ENCODE data around the gene SLC49A4.

DNA sequence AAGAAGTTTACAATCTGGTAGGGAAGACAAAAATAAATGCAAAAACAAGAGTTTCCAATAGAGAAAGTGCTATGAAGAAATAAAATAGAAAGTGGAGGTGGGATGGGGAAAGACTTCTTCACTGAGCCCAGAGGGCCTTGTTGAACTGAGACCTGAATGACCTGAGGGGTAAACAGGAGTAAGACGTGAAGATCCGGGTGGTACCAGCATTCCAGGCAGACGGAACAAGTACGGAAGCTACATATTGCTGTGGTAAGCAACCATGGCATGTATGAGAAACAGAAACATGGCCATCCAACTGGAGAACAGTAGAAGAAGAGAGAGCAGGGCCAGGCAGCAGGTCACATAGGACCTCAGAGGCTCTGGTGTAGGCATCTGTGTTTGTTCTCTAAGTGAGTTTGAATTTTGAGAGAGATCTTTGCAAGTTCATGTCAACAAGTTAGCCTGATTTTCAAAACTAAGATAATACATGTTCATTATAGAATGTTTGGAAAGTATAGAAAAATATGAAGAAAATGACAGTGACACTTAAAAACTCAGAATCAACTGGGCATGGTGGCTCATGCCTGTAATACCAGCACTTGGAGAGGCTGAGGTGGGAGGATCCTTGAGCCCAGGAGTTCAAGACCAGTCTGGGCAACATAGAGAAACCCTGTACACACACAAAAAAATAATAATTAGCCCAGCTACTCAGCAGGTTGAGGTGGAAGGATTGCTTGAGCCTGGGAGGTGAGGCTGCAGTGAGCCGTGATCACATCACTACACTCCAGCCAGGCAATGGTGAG, 64.3 kb downstream of the SLC49A4 start:
- TF ChIP-seq, protein P1, sequence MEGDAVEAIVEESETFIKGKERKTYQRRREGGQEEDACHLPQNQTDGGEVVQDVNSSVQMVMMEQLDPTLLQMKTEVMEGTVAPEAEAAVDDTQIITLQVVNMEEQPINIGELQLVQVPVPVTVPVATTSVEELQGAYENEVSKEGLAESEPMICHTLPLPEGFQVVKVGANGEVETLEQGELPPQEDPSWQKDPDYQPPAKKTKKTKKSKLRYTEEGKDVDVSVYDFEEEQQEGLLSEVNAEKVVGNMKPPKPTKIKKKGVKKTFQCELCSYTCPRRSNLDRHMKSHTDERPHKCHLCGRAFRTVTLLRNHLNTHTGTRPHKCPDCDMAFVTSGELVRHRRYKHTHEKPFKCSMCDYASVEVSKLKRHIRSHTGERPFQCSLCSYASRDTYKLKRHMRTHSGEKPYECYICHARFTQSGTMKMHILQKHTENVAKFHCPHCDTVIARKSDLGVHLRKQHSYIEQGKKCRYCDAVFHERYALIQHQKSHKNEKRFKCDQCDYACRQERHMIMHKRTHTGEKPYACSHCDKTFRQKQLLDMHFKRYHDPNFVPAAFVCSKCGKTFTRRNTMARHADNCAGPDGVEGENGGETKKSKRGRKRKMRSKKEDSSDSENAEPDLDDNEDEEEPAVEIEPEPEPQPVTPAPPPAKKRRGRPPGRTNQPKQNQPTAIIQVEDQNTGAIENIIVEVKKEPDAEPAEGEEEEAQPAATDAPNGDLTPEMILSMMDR (conservative IDR thresholded peaks at IDR 0.05; ENCODE audit: low read length), result no peak
- TF ChIP-seq EZH2phosphoT487 (IDR thresholded peaks at IDR 0.05; ENCODE audit: borderline replicate concordance), result no peak
